Type B pancreatic cell (in vitro differentiated cells): ENCODE measurements around the gene CRYBA1. TPM values are rescaled to one million over a fixed set of nuclear protein-coding genes. Genes with fewer than 3 reads are reported as not detected.
"Not testable (repeated sequence)": the region's sequence is repeated elsewhere in the genome, so short reads cannot be mapped to it uniquely, and the experiment has no call there.

Source experiments
- DNase-seq: peaks from one replicate; pipeline ENCODE4 v3.0.0; 2021; ENCODE audit warnings: mixed read lengths; ENCODE audit not compliant: unreplicated experiment; ENCODE audit errors: extremely low spot score
- H3K27ac Mint-ChIP-seq: 2 replicates; pipeline ENCODE4 v1.8.0; 2021; ENCODE audit warnings: mild to moderate bottlenecking, mixed read lengths
- H3K27me3 Mint-ChIP-seq: 2 replicates; pipeline ENCODE4 v1.8.0; 2021; ENCODE audit warnings: mixed read lengths
- H3K36me3 Mint-ChIP-seq: 2 replicates; pipeline ENCODE4 v1.8.0; 2021; ENCODE audit warnings: mixed read lengths
- H3K4me1 Mint-ChIP-seq: one replicate; pipeline ENCODE4 v1.8.0; 2021; ENCODE audit warnings: mixed read lengths; ENCODE audit not compliant: unreplicated experiment
- H3K4me3 Mint-ChIP-seq: 2 replicates; pipeline ENCODE4 v1.8.0; 2021; ENCODE audit warnings: mild to moderate bottlenecking, mixed read lengths
- H3K9me3 Mint-ChIP-seq: 2 replicates; pipeline ENCODE4 v1.8.0; 2021; ENCODE audit warnings: mixed read lengths
- CTCF ChIP-seq: fragments of 200-600 bp; sonication (generic); conservative IDR thresholded peaks from 2 replicates; pipeline ENCODE4 v1.5.0; 2021; ENCODE audit warnings: antibody characterized with exemption, mild to moderate bottlenecking
- total RNA-seq: library from RNA; stranded (reverse); gene quantifications from 2 replicates; pipeline ENCODE4 v1.2.1, GENCODE V29; 2021; ENCODE audit warnings: low replicate concordance

CRYBA1 gene
- total RNA-seq, 1 donor from 2014 or later: 1.4 TPM

GRCh38 chr17:29253037-29253436 lies 6.4 kb downstream of the CRYBA1 start:
- Mint-ChIP-seq H3K9me3 (no peaks in the 10 kb centered on the region), H3K27me3 (no peaks in the 10 kb centered on the region), H3K4me1 (peaks cover 6% of the 10 kb centered on the region), H3K27ac (no peak overlapping the region), H3K4me3 (no peak overlapping the region), H3K36me3 (no peaks in the 10 kb centered on the region)
- DNase-seq: no peak
- no peak for TF ChIP-seq CTCF

DNA sequence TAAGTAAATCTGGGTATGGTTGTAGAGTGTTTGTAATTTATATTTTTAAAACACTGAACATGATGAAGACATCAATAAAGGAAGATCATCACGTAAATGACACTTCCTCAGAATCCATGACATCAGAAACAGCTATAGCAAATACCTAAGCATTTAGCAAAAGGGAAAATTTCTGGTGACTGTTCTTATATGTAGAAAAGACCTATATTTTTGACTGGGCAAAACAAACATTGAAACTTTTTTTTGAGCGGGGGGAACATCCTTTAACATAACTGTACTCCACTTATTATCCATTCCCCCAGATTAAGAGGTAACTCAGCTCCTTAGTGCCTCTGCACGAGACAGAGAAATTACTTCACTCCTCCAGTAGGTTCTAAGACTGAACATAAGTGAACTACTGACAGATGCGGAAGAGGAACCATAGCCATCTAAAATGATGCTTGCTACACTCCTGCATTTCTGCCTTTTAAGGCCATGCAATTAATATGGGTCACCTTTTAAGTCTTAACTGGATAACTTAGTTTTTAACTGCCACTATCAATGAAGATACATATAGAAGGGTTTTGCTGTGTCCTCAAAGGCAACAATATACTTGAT lies 9.4 kb downstream of the CRYBA1 start:
- DNase-seq: no peak
- Mint-ChIP-seq H3K4me1 (peaks cover 10% of the 10 kb centered on the region), H3K27ac (no peak overlapping the region), H3K36me3 (peaks cover 11% of the 10 kb centered on the region), H3K27me3 (no peaks in the 10 kb centered on the region), H3K9me3 (no peaks in the 10 kb centered on the region), H3K4me3 (no peak overlapping the region)
- no peak for TF ChIP-seq CTCF

GRCh38 chr17:29256735-29257466 lies 10.2 kb downstream of the CRYBA1 start:
- Mint-ChIP-seq H3K4me1 (peaks cover 9% of the 10 kb centered on the region), H3K9me3 (no peaks in the 10 kb centered on the region), H3K27me3 (no peaks in the 10 kb centered on the region), H3K4me3 (no peak overlapping the region), H3K36me3 (peaks cover 11% of the 10 kb centered on the region), H3K27ac (no peak overlapping the region)
- TF ChIP-seq CTCF: no peak
- DNase-seq: no peak

GRCh38 chr17:29257756-29258155 lies 11.1 kb downstream of the CRYBA1 start:
- H3K9me3 Mint-ChIP-seq: no peaks in the 10 kb centered on the region
- no peak for DNase-seq
- H3K4me3 Mint-ChIP-seq: no peak overlapping the region
- peaks cover 3% of the 10 kb centered on the region for H3K4me1 Mint-ChIP-seq
- no peaks in the 10 kb centered on the region for H3K27me3 Mint-ChIP-seq
- peaks cover 11% of the 10 kb centered on the region for H3K36me3 Mint-ChIP-seq
- TF ChIP-seq CTCF: no peak
- H3K27ac Mint-ChIP-seq: no peak overlapping the region

GRCh38 chr17:29263916-29264315 lies 17.3 kb downstream of the CRYBA1 start:
- no peak for DNase-seq
- Mint-ChIP-seq H3K4me3 (no peak overlapping the region), H3K9me3 (no peaks in the 10 kb centered on the region), H3K36me3 (peaks cover 29% of the 10 kb centered on the region), H3K27ac (peak overlapping the region; percentile 31), H3K4me1 (peaks cover 6% of the 10 kb centered on the region), H3K27me3 (no peaks in the 10 kb centered on the region)
- TF ChIP-seq CTCF: no peak

- peaks cover 47% of the 10 kb centered on the region for H3K36me3 Mint-ChIP-seq
- DNase-seq, H3K9me3 Mint-ChIP-seq, H3K4me3 Mint-ChIP-seq, H3K27ac Mint-ChIP-seq, H3K27me3 Mint-ChIP-seq: not testable (repeated sequence)
- H3K4me1 Mint-ChIP-seq: peaks cover 10% of the 10 kb centered on the region
These were observed 25.3 kb downstream of the CRYBA1 start for GRCh38 chr17:29271980-29272379.
